GM18909 (cell line): ENCODE measurements around the gene MTR.
A peak's percentile ranks its signal among the peaks of the same experiment; 100 is the strongest.

Experiments used
- ATAC-seq: cut with Tn5 transposase; IDR thresholded peaks from one replicate; pipeline ENCODE4 v1.9.1; 2021; ENCODE audit warnings: mild to moderate bottlenecking; ENCODE audit not compliant: unreplicated experiment, poor library complexity

Gene MTR

DNA sequence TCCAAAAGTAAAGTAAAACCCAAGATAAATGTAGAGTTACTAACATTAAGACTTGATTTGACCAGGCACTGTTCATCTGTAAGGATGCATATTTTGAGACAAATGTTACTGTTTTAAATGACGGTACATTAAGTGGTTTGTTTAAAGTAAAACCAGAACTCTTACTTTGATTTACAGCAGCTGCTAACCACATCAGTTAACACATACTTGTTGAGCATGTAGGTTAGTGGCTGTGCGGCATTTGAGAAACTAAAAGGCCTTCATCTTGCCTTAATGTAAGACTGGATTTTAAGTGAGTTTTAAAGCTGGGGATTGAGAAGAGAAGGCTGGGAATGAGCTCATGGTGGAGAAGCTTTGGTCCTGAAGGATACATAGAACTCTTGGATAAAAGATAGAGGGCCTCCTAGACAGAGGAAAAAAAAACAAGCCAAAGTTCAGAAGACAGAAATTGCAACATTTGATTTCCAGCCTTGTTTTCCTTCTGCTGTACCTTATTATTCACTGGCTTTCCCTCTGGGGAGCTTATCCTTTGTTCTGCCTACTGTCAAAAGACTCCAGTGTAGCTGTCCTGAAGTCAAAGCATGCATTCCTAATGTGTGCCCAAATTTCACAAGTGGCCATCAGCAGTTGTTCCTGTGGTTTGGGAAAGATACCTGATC lies 66.6 kb downstream of the MTR start:
- no peak for ATAC-seq

DNA sequence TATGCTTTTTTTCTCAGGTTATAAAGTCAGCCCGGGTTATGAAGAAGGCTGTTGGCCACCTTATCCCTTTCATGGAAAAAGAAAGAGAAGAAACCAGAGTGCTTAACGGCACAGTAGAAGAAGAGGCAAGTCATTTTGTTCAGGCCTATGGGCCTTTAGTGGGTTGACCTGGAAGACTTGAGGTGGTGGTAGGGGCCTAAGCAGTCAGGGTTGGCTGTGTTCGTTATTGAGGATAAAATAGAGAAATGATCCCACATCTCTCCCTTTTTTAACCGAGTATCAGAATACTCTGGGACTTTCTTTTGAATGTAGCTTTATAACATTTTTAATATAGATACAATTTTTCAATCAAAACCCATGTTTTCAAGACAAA lies 67.1 kb downstream of the MTR start:
- ATAC-seq = no peak

DNA sequence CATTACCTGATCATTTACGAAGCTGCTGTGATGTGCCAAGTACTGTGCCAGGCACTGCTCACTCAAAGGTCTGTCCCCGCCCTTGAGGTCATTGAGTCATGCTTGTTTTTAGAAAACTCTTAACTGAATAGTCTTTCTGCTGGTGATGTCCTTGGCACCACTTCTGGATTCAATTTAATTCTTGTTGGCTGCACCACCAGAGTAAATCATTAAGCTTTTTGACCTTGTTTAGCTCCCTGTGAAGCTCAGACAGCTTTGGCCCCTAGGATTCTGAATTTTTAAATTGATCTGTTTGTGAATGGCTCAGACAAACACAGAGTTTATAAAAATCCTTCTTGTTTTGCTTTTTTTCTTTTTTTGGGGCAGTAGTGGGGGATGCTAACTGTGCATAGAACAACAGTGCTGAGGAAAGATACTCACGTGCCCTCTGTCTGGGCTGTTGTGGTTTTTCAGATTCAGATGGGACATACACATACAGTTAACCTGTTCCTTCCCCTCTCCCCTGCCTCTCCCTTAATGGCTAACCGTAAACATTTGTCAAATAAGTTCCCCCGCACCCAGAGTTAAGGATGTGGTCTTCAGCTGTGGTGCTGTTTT lies 67.6 kb downstream of the MTR start:
- ATAC-seq = no peak

DNA sequence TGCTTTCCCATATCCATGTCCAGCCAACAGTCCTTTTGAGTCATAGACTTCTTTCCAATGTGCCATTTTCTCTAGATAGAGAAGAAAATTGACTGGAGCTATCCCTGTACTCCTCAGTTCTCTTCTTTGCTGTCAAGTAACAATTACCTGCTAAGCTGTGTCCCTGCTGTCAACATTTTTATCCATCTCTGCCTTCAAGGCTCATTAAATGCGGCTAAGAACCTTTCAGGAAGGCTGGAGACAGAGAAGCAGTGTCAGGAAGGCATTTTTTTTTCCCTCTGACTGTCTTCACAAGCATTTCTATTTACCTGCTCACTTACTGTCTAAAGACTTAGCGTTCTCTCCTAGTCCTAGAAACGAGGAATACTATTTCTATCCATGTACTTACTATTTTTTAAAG lies 69.1 kb downstream of the MTR start:
- ATAC-seq = no peak

DNA sequence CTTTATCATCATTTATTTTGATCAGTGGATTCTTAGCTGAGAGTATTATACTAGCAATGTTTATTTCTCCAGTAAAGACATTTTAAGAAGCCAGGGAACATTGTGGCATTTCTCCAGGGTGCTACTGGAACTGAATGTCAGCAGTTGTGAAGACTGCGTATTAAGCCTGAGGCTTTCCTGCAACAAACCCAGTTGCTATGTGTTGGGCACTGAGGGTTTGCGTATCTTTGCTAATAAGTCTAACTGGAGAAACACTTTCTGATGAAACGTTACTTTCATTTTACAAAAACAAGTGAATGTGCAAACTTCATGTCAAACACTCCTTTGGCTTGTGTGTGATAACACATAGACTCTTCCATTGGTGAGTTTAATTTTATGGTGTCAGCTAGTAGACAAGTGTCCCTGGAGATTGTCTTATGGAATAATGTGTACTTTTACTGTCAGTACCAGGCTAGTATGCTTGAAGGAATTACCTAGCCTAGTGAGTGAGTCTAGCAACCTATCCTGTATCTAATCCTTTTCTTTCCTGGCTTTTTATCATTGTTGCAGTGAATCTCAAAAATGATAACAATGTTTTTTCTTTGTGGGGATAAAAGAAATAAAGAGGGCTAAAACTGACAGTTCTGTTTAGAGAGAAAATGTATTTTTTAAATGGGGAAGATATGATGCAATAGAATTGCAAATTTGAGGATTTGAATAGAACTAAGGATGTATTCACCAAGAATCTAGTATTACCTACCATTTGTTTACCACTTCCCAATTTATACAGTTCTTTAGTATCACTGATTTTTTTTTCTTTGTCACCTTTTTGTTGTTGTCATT lies 70.1 kb downstream of the MTR start:
- ATAC-seq = no peak

DNA sequence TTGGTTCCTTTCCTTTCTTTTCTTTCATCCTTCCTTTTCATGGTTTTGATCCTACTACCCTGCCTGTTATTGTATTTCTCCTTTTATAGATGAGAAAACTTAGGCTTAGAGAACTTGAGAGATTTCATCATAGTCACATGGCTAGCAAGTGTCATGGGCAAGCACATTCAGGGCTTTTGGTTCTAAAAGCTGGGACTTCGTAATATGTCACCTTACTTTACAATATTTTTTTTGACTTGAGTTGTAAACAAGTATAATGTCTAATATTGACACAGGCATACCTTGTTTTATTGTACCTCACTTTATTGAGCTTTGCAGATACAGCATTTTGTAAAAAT lies 70.7 kb downstream of the MTR start:
- no peak for ATAC-seq

DNA sequence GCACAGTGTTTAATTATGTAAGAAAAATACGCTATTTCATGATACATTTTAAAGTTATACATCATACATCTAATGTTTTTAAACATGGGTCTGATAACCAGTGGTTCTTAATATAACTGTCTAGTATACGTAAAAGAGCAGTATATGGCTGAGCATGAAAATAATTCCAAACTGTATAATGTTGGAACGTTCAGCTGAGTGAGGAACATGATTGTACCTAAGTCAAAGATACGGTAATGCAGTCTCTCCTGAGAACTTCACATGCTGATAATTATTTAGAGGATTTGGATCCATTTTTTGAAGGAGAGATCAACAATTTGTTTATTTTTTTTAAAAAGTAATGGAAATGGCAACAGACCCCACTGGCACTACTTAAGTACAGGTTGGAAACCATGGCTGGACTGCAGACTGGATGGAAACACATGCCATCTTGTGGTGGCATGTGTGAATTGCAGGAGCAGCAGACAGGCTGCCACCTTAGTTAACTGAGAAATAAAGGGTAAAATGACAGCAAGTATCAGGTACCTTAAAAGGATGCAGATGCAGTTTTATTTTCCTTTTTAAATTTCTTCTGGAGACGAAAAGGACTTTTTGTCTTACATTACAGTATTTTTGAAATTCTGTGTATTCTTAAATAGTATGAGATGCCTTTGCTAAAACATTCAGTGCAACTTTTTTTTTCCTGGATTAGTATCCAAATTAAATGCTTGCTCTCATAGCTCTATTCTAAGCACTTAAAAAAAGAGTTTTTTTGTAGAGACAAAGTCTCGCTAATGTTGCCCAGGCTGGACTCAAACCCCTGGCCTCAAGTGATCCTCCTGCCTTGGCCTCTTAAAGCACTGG lies 73.8 kb downstream of the MTR start:
- peak; percentile 88 for ATAC-seq

DNA sequence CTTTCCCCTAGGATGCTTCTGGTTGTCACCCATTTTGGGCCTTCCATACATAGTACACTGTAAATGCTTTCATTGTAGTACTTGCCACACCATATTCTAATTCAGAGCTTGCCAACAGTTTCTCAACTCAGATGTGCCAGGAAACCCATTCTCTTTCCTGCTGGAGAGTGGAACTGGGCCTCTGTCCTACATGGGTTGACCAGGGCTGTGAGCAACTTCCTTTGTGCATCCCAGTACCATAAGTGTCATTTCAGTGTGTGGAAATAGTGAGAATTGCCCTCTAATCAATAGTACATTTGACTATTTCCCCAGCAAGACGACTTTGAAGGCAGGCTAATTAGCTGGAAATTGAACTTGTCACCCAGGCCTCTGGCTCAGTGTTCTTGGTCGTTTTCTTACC lies 74.8 kb downstream of the MTR start:
- no peak for ATAC-seq

DNA sequence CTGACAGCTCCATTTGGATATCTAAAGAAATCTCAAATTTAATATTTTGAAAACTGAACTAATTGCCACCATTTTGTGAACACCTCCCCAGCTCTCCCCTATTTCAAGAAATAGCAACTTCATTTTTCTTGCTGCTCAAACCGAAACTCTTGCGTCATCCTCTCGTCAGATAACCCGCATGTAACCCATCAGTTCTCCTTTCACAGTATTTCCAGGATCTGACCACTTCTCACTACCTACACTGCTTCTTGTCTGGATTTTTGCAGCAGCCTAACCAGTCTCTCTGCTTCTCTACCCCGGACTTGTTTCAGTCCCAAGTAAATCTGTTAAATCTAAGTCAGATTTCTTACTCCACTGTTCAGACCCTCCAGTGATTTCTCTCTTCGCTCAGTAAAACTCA lies 75.6 kb downstream of the MTR start:
- ATAC-seq = no peak

DNA sequence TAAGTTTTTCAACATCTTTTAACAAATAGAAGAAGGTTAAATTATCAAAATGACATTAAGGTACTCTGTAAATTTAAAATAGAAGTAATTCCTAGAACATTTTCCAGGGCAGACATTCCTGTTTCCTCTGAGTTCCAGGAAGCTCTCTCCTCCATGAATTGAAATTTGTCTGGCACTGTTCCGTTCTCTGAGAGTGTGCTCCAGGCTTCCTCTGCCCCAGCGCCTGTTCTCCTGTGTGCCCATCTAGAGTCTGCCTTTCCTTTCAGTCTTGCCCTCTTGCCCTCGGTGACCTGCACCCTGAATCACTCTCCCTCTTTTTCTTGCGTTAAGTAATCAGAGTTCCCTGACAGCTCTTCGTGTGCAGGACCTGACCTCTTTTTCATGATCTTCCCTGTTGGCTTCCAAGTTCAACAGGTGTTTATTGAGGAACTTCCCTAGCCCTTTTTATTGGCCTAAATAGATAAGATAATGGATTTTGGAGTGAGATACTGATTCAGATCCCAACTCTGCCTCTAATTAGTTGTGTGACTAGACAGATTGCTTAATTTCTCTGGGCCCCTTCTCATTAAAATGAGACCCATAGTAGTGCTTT lies 77.1 kb downstream of the MTR start:
- no peak for ATAC-seq

DNA sequence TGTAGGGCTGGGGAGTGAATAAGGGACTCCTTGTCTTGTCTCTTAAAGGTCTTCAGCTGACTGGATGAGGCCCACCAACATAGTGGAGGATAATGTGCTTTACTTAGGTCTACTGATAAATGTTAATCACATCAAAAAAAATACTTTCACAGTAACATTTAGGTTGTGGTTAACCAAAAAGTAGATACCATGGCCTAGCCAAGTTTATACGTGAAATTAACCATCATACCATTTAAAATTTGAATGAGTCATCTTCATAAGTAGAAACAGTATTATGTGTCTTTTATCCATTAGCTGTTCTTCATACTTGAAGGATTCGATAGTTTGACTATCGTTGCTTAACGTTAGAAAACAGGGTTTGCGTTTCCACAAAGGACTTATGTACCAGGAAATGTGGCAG lies 80.9 kb downstream of the MTR start:
- no peak for ATAC-seq

DNA sequence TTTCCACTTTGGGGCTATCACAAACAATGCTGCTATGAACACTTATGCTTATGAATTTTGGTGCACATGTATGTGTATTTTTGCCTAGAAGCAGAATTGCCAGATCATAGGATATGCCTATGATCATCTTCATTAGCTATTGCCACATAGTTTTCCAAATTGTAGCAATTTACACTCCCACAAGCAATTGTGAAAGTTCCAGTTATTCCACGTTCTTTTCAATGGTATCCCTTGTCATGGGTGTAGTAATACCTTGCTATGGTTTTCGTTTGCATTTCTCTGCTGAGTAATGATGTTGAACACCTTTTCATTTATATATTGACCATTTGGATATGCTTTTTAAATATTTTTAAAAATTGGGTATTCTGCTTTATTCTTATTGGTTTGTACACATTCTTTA lies 82.6 kb downstream of the MTR start:
- ATAC-seq = no peak

DNA sequence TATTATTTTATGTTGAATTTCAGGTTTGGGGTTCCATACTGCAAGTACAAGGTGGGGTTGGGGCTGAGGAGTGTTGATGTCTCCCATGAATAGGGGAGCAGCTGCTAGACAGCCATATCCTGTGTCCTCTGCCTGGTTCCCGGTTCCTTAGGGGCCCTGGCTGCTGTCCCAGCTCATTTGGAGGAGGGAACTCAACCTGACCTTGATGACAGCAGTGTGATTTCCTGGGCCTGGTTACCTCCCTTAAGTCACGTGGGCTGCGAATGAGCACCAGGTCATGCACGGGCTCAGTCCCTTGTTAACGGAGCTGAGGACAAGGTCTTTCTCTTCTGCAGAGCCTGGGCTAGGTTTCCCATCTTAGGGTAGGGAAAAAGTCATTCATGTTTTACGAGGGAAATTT lies 85.1 kb downstream of the MTR start:
- no peak for ATAC-seq

DNA sequence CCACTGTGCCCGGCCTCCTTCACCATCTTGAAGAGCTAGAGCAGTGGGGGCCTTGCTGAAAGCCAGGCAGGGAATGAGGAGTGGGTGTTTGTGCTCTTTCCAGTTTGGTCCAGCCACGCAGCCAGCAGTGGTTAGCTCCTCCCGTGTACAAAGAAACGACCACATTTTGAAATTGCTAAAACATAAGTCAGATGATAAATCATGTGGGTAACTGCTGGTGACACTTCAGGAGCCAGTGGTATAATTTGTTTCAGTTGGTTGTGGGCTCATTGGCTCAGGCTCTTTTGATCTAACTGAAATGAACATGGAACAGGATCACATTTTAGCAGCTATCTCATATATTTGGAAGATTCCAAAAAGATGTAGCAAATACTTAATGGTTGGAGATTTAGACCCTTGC lies 87.6 kb downstream of the MTR start:
- ATAC-seq = no peak

DNA sequence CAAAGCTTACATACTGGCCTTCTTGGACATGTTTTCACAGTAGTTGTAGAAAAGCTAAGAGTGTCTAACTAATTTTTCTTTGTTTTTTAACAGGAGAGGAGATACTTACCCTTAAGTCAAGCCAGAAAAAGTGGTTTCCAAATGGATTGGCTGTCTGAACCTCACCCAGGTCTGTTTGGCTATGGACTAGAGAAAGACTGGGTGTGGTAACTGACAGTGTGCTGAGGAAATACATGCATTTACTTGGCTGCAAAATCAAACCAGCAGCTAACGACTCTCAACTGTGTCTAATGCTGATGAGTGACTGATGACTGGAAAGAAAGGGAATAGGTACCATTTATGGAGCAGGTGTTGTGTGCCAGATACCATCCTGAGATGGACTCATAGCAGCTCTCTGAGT lies 91.1 kb downstream of the MTR start:
- ATAC-seq = no peak

DNA sequence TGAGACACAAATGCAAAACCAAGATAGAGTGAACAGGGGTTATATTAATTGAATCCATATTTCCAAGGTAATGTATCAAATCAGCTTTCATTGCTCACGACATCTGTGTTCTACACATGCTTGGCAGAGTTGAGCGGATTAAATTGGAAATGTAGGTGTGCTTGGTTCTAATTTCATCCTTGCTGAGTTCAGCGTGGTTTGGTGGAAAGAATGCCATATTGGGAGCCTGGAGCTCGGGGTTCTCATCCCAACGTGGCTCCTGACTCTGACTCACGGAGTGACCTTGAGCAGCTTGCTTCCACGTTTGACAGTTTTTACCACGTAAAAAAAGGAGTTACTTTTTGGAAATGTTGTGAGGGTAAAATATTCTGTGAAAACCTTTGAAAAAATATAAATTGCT lies 92.0 kb downstream of the MTR start:
- no peak for ATAC-seq

DNA sequence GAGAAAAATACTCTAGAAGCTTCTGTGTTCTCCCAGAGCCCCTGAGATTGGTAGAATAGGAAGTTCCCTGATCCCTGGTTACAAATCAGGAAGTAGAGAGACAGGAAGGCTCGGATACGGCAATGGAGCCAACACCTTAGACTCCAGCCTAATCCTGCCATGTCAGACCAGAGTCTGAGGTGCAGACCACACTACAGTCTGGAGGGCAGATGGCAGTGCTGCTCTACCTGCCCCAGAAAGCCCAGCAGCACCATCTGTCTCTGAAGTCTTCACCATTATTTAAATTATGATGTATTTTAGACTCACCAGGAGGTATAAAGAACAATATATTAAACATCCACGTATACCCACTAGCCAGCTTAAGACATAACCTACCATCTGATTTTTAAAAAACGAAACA lies 93.0 kb downstream of the MTR start:
- ATAC-seq = no peak

DNA sequence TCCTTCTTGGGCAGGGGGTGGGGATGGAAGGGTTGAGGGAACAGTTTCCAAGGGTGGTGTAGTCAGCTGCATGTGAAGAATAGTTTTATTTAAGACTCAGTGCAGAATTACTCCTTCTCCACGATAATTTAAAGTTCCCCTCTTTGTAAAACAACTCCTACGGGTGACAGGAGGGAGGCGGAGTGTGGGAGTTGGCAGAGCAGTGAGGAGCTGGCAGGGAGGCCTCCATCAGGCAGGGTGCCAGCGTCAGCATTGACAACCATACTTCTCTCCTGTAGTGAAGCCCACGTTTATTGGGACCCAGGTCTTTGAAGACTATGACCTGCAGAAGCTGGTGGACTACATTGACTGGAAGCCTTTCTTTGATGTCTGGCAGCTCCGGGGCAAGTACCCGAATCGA lies 93.8 kb downstream of the MTR start:
- no peak for ATAC-seq

DNA sequence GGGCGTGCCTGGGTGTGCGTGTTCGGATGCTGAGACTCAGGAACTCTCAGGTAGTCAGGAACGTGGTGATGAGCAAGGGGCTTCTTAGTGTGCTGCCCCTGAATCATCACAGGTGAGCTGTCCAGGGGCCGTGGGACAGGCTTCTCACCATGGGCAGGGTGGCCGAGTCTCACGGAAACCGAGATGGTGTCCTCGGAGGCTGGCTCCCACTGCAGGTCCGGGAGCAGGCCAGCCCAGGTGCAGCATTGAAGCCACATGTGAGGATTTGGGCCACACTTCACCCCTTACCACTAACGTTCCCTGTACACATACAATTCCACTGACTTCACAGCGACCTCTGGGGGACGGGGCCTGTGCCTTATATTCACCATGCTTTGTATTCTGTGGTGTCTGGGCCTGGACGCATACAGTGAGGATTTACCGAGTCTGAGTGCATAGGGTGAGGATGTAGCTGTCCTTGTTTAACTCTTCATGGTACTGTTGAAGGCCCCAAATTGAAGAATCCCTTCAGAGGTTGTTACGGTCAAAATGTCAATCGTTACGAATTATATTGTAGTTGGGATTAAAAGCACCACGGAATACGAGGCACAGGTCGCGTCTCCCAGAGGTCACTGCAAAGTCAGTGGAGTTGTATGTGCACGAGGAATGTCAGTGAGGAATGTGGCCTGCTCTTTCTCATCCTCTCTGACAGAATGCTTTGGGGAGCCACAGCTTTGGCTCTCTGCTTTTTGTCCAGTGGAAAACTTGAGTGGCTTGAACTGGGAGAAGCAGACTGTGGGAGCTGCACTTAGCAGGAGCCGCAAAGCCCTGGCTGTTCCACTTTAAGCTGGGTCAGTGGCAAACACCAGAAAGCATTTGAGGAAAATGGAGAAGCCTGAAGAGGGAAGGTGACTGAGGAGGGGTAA lies 95.3 kb downstream of the MTR start:
- ATAC-seq = no peak
